Naive thymus-derived CD8-positive, alpha-beta T cell (primary cell): Measurements from ENCODE around the gene RIPOR2. TPM values are rescaled to one million over a fixed set of nuclear protein-coding genes. Genes with fewer than 3 reads are reported as not detected.
A peak's percentile ranks its signal among the peaks of the same experiment; 100 is the strongest.
"Not testable (repeated sequence)": the region's sequence is repeated elsewhere in the genome, so short reads cannot be mapped to it uniquely, and the experiment has no call there.

Source experiments
- ATAC-seq, 2 donors: fragments of 150-1000 bp; cut with Tn5 transposase in 1 of 2; sonication (Bioruptor Pico), chemical (Tn5 transposase) in 1 of 2; 1 replicate in 1 of 2; 2 replicates in 1 of 2; pipeline ENCODE4 v1.10.0; 2021; ENCODE audit warnings: mild to moderate bottlenecking in 2 of 2, moderate library complexity in 2 of 2
- POLR2A ChIA-PET: fragments of 350-600 bp; sonication (Branson Sonifier 250); formaldehyde crosslinking; loops from one replicate; lab custom pipeline; 2021; ENCODE audit warnings: antibody characterized with exemption; lab: Charles Lee
- DNase-seq, 10 donors: peaks; one replicate each; pipeline versions ENCODE4 v3.0.0 to v3.0.0-alpha.2; 2020 to 2022
- H3K27ac Mint-ChIP-seq, 10 donors: one replicate each; pipeline ENCODE4 v1.8.0; 2020 to 2022; ENCODE audit warnings: mild to moderate bottlenecking in 10 of 10, mixed read lengths in 10 of 10, moderate library complexity in 4 of 10, inconsistent platforms in 1 of 10
- H3K27me3 Mint-ChIP-seq, 5 donors: one replicate each; pipeline ENCODE4 v1.8.0; 2021 to 2022; ENCODE audit warnings: mixed read lengths in 5 of 5
- H3K36me3 Mint-ChIP-seq, 3 donors: one replicate each; pipeline ENCODE4 v1.8.0; 2020 to 2022; ENCODE audit warnings: mixed read lengths in 3 of 3, mild to moderate bottlenecking in 2 of 3, inconsistent platforms in 1 of 3
- H3K4me1 Mint-ChIP-seq, 4 donors: one replicate each; pipeline ENCODE4 v1.8.0; 2021 to 2022; ENCODE audit warnings: mixed read lengths in 4 of 4
- H3K4me3 Mint-ChIP-seq, 10 donors: one replicate each; pipeline ENCODE4 v1.8.0; 2020 to 2022; ENCODE audit warnings: mild to moderate bottlenecking in 10 of 10, mixed read lengths in 10 of 10, moderate library complexity in 6 of 10, inconsistent platforms in 1 of 10
- H3K9me3 Mint-ChIP-seq, 9 donors: one replicate each; pipeline ENCODE4 v1.8.0; 2020 to 2022; ENCODE audit warnings: mixed read lengths in 9 of 9, mild to moderate bottlenecking in 3 of 9, inconsistent platforms in 1 of 9, moderate library complexity in 1 of 9
- polyA plus RNA-seq, 3 donors: library from polyadenylated mRNA; unstranded; fragments of 300-500 nt; fragmentation: Illumina TruSeq; gene quantifications; one replicate each; pipeline ENCODE4 v1.2.3, GENCODE V29; 2021
- total RNA-seq, 8 experiments: library from RNA in 2 of 8; stranded (reverse) in 2 of 8; gene quantifications; one replicate each; pipeline ENCODE4 v1.2.3 and lab custom pipeline; 2021 to 2026

The RIPOR2 gene
- total and polyA plus RNA-seq, 5 experiments from 2014 or later: 413 to 542 (median 511) TPM

DNA sequence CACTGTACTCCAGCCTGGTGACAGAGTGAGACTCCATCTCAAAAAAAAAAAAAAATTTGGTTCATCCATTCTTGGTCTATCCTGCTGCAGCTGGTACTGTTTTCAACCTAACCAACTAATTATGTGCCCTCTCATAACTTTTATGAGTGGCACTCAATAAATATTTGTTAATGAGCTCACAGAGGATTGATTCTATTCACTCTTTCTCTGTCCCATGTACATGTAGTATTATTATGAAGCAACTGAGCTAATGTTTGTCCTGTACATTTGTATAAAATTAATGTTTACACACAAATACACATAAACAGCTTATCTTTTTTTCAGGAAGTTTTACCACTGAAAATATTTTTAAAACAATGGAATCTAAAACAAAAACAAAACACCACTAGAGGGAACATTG is 10.1 kb downstream of the RIPOR2 start:
- H3K27me3 Mint-ChIP-seq: no peaks in the 10 kb centered on the region
- POLR2A ChIA-PET: interaction anchor here (0.5 to 18.7 kb wide), 13 partner anchors 8 to 92 kb away, joined by 3 to 1085 read pairs (median 4); partner anchors contain the start of gene RIPOR2
- peaks cover 39 to 92% (median 84%) of the 10 kb centered on the region in 4 donors for H3K4me1 Mint-ChIP-seq
- no peak for DNase-seq
- peaks cover 30 to 80% (median 37%) of the 10 kb centered on the region in 3 donors for H3K36me3 Mint-ChIP-seq
- H3K9me3 Mint-ChIP-seq: peaks cover 0 to 10% (median 3%) of the 10 kb centered on the region in 9 donors
- H3K4me3 Mint-ChIP-seq: peak overlapping the region; percentile 67 to 91 (median 83)
- peak overlapping the region; percentile 75 to 98 (median 88) for H3K27ac Mint-ChIP-seq
- no peak for ATAC-seq

DNA sequence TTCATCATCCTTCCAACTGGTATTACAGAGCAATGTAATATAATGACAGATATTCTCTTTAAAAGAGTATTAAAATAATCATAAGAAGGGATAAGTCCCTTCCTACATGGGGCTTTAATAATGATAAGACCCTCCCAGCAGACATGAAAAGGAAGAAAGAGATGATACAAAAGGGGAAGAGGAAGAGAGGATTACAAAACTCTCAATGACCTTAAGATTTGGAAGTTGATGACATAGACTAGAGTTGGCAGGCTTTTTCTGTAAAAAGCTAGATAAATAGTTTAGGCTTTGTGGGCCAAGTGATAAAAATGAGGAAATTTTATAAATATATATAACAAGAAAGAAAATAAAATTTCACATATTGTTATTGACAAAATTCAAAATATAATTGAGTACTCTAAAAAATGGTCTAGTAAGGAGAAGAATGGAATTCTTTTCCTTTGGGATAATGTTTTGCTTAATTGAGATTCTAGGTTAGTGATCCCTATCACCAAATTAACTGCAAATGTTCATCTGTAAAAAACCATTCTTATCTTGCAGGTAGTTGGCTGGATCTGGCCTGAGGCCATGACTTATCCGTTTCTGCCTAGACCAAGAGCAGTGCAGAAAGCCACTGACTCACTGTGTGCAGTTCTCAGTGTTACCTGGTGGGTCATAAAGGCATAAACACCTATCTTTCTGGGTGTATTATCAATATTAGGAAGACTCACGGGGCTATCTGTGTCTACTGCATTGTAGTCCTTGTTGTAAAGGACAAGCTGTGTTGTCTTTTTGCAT is 11.0 kb downstream of the RIPOR2 start:
- peak overlapping the region; percentile 84 to 98 (median 92) for H3K27ac Mint-ChIP-seq
- peak overlapping the region; percentile 67 to 91 (median 85) for H3K4me3 Mint-ChIP-seq
- ATAC-seq (peak; percentile 35 to 52), DNase-seq (no peak)
- H3K4me1 Mint-ChIP-seq: peaks cover 43 to 92% (median 88%) of the 10 kb centered on the region in 4 donors
- peaks cover 25 to 80% (median 31%) of the 10 kb centered on the region in 3 donors for H3K36me3 Mint-ChIP-seq
- peaks cover 0 to 10% (median 3%) of the 10 kb centered on the region in 9 donors for H3K9me3 Mint-ChIP-seq
- POLR2A ChIA-PET: interaction anchor here (0.7 to 18.7 kb wide), 15 partner anchors 8 to 93 kb away, joined by 3 to 1085 read pairs (median 4); partner anchors contain the start of gene RIPOR2
- no peaks in the 10 kb centered on the region for H3K27me3 Mint-ChIP-seq

DNA sequence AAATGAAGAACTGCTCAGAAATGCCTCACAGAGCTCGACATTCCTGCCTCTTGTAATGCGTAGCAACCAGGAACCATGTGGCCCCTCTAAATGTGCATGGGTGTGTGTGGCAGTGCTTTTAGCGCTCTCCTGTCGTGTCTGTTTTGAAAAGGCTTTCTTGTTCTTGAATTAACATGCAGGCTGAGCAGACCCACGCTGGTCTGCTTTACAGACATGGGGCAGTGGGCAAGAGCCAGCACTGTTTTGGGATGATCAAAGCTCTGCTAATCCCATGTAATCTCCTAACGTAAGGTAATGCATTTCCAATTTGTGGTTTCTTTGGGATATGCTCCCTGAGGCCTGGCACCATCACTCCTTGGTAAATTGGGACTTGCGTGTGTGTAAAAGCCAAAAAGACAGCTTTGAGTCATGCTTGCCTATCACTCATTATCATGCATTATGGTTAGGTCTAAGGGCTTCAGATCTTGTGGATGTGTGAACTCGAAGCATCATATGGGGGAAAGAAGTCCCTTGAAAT is 11.8 kb downstream of the RIPOR2 start:
- peak overlapping the region; percentile 66 to 88 (median 82) for H3K4me3 Mint-ChIP-seq
- DNase-seq (no peak), ATAC-seq (peak; percentile 17 to 36)

DNA sequence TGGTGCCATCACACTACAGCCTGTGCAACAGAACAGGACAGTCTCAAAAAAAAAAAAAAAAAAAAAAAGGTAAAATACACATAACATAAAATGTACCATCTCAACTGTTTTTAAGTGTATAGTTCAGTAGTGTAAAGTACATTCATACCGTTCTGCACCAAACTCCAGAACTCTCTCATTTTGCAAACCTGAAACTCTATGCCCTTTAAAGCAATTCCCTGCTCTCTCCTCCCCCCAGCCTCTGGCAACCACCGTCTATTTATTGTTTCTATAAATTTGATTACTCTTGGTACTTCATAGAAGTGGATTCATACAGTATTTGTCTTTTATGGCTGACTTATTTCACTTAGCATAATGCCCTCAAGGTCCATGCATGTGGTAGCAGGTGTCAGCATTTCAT is 12.9 kb downstream of the RIPOR2 start:
- ATAC-seq: no peak
- POLR2A ChIA-PET: interaction anchor here (0.7 to 17.4 kb wide), 7 partner anchors 10 to 48 kb away, joined by 3 to 446 read pairs (median 7); partner anchors contain the start of gene RIPOR2
- Mint-ChIP-seq H3K27me3 (no peaks in the 10 kb centered on the region), H3K4me1 (peaks cover 56 to 95% (median 92%) of the 10 kb centered on the region in 4 donors), H3K9me3 (peaks cover 0 to 10% (median 3%) of the 10 kb centered on the region in 9 donors), H3K36me3 (peaks cover 20 to 79% (median 21%) of the 10 kb centered on the region in 3 donors), H3K4me3 (peak overlapping the region; percentile 43 to 91 (median 81)), H3K27ac (peak overlapping the region; percentile 86 to 96 (median 92))
- DNase-seq: no peak

More for the DNA sequence above, 11.8 kb downstream of the RIPOR2 start:
- Mint-ChIP-seq H3K36me3 (peaks cover 20 to 79% (median 26%) of the 10 kb centered on the region in 3 donors), H3K4me1 (peaks cover 47 to 92% (median 89%) of the 10 kb centered on the region in 4 donors), H3K27ac (peak overlapping the region; percentile 64 to 96 (median 92)), H3K27me3 (no peaks in the 10 kb centered on the region), H3K9me3 (peaks cover 0 to 10% (median 3%) of the 10 kb centered on the region in 9 donors)
- POLR2A ChIA-PET: interaction anchor here (1.0 to 18.7 kb wide), 6 partner anchors 8 to 68 kb away, joined by 3 to 1085 read pairs (median 225); partner anchors contain the start of gene RIPOR2

DNA sequence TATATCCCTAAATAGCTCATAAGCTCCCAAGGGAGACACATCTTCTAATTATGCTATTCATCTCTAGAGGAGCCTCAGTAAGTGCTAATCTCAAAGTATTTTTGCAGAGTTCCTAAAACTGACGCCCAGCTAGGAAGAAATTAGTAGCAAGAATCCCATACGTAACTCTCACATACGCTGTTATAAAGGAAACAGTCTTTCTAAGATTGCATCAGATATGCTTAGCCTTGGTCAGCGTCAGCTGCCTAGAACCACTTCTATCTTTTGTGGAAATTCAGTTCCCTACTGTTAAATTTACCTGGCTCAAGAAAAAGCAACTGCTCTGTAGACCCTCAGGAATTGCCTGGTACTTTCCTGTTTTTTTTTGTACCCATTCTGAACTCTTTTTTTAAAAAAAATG is 13.6 kb downstream of the RIPOR2 start:
- peaks cover 52 to 93% (median 92%) of the 10 kb centered on the region in 4 donors for H3K4me1 Mint-ChIP-seq
- peak overlapping the region; percentile 43 to 91 (median 81) for H3K4me3 Mint-ChIP-seq

DNA sequence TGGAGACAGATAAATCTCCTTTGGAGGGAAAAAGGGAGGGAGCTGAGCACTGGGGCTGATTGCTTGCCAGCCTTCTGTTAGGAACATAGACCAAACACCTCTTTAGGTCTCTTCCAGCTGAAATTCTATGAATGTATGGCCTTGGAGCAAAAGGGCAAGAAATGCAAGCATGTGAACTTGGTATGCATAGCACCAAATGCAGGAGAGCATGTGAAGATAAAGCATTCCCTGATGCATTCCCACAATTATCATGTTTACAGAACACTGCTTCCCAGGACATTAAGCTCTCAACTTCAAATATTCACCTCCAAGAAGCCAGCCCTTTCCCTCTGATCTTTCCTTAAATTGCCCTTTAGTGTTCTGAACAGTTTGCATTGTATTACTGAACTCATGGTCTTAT is 15.6 kb downstream of the RIPOR2 start:
- H3K27me3 Mint-ChIP-seq: no peaks in the 10 kb centered on the region
- H3K27ac Mint-ChIP-seq: peak overlapping the region; percentile 90 to 99 (median 92)
- peaks cover 52 to 95% (median 92%) of the 10 kb centered on the region in 4 donors for H3K4me1 Mint-ChIP-seq
- H3K9me3 Mint-ChIP-seq: no peaks in the 10 kb centered on the region
- peaks cover 17 to 85% (median 26%) of the 10 kb centered on the region in 3 donors for H3K36me3 Mint-ChIP-seq
- DNase-seq (no peak), ATAC-seq (no peak)
- peak overlapping the region; percentile 66 to 91 (median 80) for H3K4me3 Mint-ChIP-seq
- POLR2A ChIA-PET: interaction anchor here (1.0 to 17.4 kb wide), 12 partner anchors 7 to 87 kb away, joined by 3 to 446 read pairs (median 10); partner anchors contain the start of gene RIPOR2

More for the DNA sequence above, 13.6 kb downstream of the RIPOR2 start:
- peak overlapping the region; percentile 86 to 96 (median 92) for H3K27ac Mint-ChIP-seq
- no peak for DNase-seq
- ATAC-seq: no peak
- H3K36me3 Mint-ChIP-seq: peaks cover 14 to 80% (median 21%) of the 10 kb centered on the region in 3 donors
- peaks cover 0 to 4% (median 0%) of the 10 kb centered on the region in 9 donors for H3K9me3 Mint-ChIP-seq
- POLR2A ChIA-PET: interaction anchor here (0.6 to 17.4 kb wide), 11 partner anchors 9 to 1121 kb away, joined by 3 to 446 read pairs (median 5); partner anchors contain the start of gene RIPOR2
- H3K27me3 Mint-ChIP-seq: no peaks in the 10 kb centered on the region

DNA sequence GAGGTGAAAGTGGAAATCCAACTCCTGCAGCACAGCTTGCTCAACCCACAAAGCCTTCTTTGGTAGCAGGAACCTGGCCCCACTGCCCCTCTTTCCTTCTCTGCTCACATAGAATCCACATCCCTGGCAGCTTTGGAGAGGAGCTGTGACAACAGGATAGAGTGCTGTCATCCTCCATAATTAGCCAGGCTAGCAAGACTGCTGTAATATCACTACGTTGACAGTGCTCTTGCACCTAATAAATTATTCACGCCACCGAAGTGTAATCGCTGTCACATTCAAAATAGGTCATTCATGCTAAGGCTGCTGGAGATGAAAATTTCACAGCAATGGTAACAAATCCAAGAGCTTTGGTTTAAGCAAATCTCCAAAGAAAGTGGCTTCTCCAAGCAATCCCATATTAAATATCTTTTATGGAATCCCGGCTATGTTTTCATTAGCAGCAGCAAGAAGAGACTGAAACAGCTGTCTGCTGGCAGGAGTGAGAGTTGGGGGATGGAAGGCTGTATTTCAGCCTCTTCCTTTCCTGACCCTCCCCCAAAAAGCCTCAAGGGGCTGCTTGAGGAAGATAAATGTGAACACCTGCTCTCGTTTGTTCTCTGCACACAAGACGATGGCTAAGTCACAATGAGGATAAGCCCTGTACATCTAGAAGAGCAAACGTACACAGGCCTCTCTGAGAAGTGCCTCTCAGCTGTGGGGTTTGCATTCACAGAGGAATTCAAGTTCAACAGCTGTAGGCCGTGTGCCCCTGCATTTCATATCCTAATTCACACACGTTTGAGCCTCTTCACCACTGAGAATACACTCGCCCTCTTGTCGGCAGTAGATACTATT is 16.5 kb downstream of the RIPOR2 start:
- Mint-ChIP-seq H3K27ac (peak overlapping the region; percentile 84 to 99 (median 92)), H3K36me3 (peaks cover 15 to 90% (median 29%) of the 10 kb centered on the region in 3 donors), H3K27me3 (no peaks in the 10 kb centered on the region), H3K9me3 (no peaks in the 10 kb centered on the region), H3K4me3 (peak overlapping the region; percentile 66 to 91 (median 80)), H3K4me1 (peaks cover 56 to 96% (median 92%) of the 10 kb centered on the region in 4 donors)
- ATAC-seq (peak; percentile 33 to 47), DNase-seq (no peak)
- POLR2A ChIA-PET: interaction anchor here (0.6 to 17.4 kb wide), 18 partner anchors 10 to 98 kb away, joined by 3 to 446 read pairs (median 6); partner anchors contain the start of gene RIPOR2

DNA sequence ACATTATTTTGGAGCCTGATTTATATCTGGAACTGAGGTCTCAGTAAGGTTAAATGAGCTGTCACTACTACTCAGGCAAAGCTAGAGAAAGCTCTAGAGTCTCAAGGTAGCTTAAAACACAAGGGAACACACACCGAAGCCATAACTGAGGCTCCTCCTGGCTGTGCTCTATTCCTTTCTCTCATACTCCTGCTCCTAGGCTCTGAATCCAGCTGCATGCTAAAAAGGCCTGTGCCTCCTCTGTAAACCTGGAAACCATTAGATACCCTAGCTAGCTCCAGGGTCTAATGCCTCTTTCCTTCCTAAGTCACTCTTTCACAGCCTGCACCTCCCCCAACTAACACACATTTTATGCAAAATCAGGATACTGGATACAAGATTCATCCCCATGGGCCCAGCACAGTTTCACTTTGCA is 17.1 kb downstream of the RIPOR2 start:
- DNase-seq (no peak), ATAC-seq (peak in 1 of 2 donors; percentile 11)
- POLR2A ChIA-PET: interaction anchor here (0.6 to 17.4 kb wide), 15 partner anchors 9 to 99 kb away, joined by 3 to 446 read pairs (median 4); partner anchors contain the start of gene RIPOR2
- Mint-ChIP-seq H3K4me3 (peak overlapping the region; percentile 66 to 91 (median 80)), H3K4me1 (peaks cover 57 to 97% (median 93%) of the 10 kb centered on the region in 4 donors), H3K9me3 (no peaks in the 10 kb centered on the region), H3K36me3 (peaks cover 10 to 91% (median 32%) of the 10 kb centered on the region in 3 donors), H3K27me3 (no peaks in the 10 kb centered on the region), H3K27ac (peak overlapping the region; percentile 84 to 99 (median 92))

DNA sequence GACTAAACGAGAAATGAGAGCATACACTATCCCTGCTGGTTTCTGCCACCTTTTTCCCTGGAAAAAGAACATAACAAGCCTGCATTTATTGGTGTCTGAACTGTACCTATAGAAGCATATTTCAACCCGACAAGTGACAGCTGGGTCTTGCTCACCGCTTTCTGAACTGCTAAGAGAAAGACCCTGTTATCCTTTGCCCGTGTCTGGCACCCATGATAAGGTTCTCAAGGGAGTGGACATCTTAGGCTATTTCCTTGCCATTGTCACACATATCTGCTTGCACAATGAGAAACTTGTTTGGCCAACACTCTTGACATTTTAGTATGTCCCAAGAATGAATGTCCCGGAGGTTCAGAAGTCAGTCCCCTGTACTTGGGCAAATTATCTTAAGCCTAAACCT is 19.3 kb downstream of the RIPOR2 start:
- POLR2A ChIA-PET: interaction anchor here (1.3 to 17.4 kb wide), 4 partner anchors 16 to 75 kb away, joined by 3 to 446 read pairs (median 31); partner anchors contain the start of gene RIPOR2
- peaks cover 10 to 96% (median 34%) of the 10 kb centered on the region in 3 donors for H3K36me3 Mint-ChIP-seq
- ATAC-seq (no peak), DNase-seq (no peak)
- H3K27me3 Mint-ChIP-seq: no peaks in the 10 kb centered on the region
- no peaks in the 10 kb centered on the region for H3K9me3 Mint-ChIP-seq
- peak overlapping the region; percentile 59 to 99 (median 80) for H3K4me3 Mint-ChIP-seq
- peaks cover 71 to 99% (median 96%) of the 10 kb centered on the region in 4 donors for H3K4me1 Mint-ChIP-seq
- H3K27ac Mint-ChIP-seq: peak overlapping the region; percentile 96 to 99 (median 98)

DNA sequence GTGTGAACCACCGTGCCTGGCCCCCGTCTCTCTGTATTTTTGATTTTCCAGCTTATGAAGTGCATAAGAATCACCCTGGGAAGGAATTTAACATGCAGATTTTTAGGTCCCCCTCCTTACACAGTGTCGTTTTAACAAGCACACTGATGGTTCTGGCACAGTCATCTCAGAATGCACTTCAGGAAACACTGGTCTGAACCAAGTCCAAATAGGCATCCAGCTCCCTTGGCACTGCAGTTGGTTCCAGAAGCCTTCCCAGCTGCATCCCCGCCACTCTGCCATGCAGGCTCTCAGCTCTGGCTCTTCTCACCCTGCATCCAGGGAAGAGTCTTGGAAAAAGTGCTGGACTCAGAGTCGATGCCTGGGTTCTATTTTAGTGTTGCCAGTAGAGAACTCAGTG is 20.1 kb downstream of the RIPOR2 start:
- no peaks in the 10 kb centered on the region for H3K27me3 Mint-ChIP-seq
- no peaks in the 10 kb centered on the region for H3K9me3 Mint-ChIP-seq
- DNase-seq: no peak
- peaks cover 69 to 96% (median 95%) of the 10 kb centered on the region in 4 donors for H3K4me1 Mint-ChIP-seq
- H3K36me3 Mint-ChIP-seq: peaks cover 10 to 94% (median 39%) of the 10 kb centered on the region in 3 donors
- peak overlapping the region; percentile 96 to 99 (median 98) for H3K27ac Mint-ChIP-seq
- POLR2A ChIA-PET: interaction anchor here (1.0 to 17.4 kb wide), 7 partner anchors 17 to 93 kb away, joined by 3 to 446 read pairs (median 4); partner anchors contain the start of gene RIPOR2
- no peak for ATAC-seq
- H3K4me3 Mint-ChIP-seq: peak overlapping the region; percentile 53 to 99 (median 93)

DNA sequence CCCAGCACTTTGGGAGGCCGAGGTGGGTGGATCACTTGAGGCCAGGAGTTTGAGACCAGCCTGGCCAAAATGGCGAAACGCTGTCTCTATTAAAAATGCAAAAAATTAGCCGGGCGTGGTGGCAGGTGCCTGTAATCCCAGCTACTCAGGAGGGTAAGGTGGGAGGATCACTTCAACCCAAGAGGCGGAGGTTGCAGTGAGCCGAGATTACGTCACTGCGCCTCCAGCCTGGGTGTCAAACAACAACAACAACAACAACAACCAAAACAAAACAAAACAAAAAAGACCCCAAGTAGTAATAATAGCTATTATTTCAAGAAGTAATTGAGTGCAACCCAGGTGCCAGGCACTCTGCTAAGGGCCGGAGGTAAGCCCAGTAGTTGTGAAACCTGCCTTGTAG is 21.7 kb downstream of the RIPOR2 start:
- ATAC-seq: not testable (repeated sequence)
- peak overlapping the region; percentile 62 to 99 (median 93) for H3K4me3 Mint-ChIP-seq

More for the DNA sequence above, 21.7 kb downstream of the RIPOR2 start:
- DNase-seq, H3K27me3 Mint-ChIP-seq, H3K9me3 Mint-ChIP-seq: not testable (repeated sequence)
- peaks cover 73 to 96% (median 95%) of the 10 kb centered on the region in 4 donors for H3K4me1 Mint-ChIP-seq
- H3K27ac Mint-ChIP-seq: peak overlapping the region; percentile 96 to 99 (median 98)
- H3K36me3 Mint-ChIP-seq: peaks cover 10 to 92% (median 37%) of the 10 kb centered on the region in 3 donors
- POLR2A ChIA-PET: interaction anchor here (0.5 to 17.4 kb wide), 6 partner anchors 7 to 103 kb away, joined by 3 to 446 read pairs (median 10); partner anchors contain the start of gene RIPOR2
